RWPE1 (cell line): ENCODE measurements around the gene PAXIP1.

Experiments
- CTCF ChIA-PET: fragments of 350-600 bp; sonication (Branson Sonifier 250); formaldehyde crosslinking; extraction: SDS; loops from one replicate; lab custom pipeline; 2021; lab: Yijun Ruan, JAX
- POLR2A ChIA-PET: fragments of 400-600 bp; formaldehyde crosslinking; extraction: SDS; loops from one replicate; lab custom pipeline; 2020; ENCODE audit warnings: antibody characterized with exemption; ENCODE audit not compliant: low non-redundant PET; lab: Yijun Ruan, JAX
- DNase-seq: peaks from one replicate; pipeline ENCODE4 v3.0.0; 2012; ENCODE audit warnings: low spot score
- H3K27ac ChIP-seq: fragments of 450-650 bp; 2 replicates; pipeline ENCODE4 v1.5.1; 2017
- CTCF ChIP-seq: fragments of 450-650 bp; conservative IDR thresholded peaks from 2 replicates; pipeline ENCODE4 v1.5.1; 2017; ENCODE audit warnings: low read depth, mild to moderate bottlenecking

The PAXIP1 gene

GRCh38 chr7:154976844-154977243, 26.1 kb downstream of the PAXIP1 start:
- DNase-seq: no peak
- ChIA-PET CTCF (no interaction called here), POLR2A (no interaction called here)
- no peak overlapping the region for H3K27ac ChIP-seq
- TF ChIP-seq CTCF: no peak

GRCh38 chr7:154975984-154976383, 26.9 kb downstream of the PAXIP1 start:
- CTCF ChIA-PET: interaction anchor here (0.6 kb wide), 1 partner anchor 654 kb away, joined by 8 read pairs; no protein-coding TSS in a partner anchor
- POLR2A ChIA-PET: no interaction called here
- H3K27ac ChIP-seq: no peak overlapping the region
- TF ChIP-seq CTCF: no peak
- no peak for DNase-seq

GRCh38 chr7:154973381-154973780, 29.5 kb downstream of the PAXIP1 start:
- CTCF ChIA-PET: no interaction called here
- no peak overlapping the region for H3K27ac ChIP-seq
- TF ChIP-seq CTCF: no peak
- POLR2A ChIA-PET: no interaction called here
- DNase-seq: no peak

- no peak overlapping the region for H3K27ac ChIP-seq
- TF ChIP-seq CTCF: no peak
- ChIA-PET CTCF (no interaction called here), POLR2A (no interaction called here)
- no peak for DNase-seq
These were observed 34.5 kb downstream of the PAXIP1 start for GRCh38 chr7:154968336-154969001.

- POLR2A ChIA-PET: no interaction called here
- CTCF ChIA-PET: no interaction called here
- no peak overlapping the region for H3K27ac ChIP-seq
- no peak for DNase-seq
- no peak for TF ChIP-seq CTCF
These were observed 35.4 kb downstream of the PAXIP1 start for GRCh38 chr7:154967401-154967955.

GRCh38 chr7:154965014-154965413, 37.9 kb downstream of the PAXIP1 start:
- ChIA-PET CTCF (no interaction called here), POLR2A (no interaction called here)
- DNase-seq: no peak
- H3K27ac ChIP-seq: no peak overlapping the region
- no peak for TF ChIP-seq CTCF
